ENCODE results near the gene MTREX. TPM values are rescaled to one million over a fixed set of nuclear protein-coding genes. Genes with fewer than 3 reads are reported as not detected.
A peak's percentile ranks its signal among the peaks of the same experiment; 100 is the strongest.

Gene MTREX
- total and polyA plus RNA-seq, 10 donors: 13.8 to 73.6 (median 58.3) TPM

DNA sequence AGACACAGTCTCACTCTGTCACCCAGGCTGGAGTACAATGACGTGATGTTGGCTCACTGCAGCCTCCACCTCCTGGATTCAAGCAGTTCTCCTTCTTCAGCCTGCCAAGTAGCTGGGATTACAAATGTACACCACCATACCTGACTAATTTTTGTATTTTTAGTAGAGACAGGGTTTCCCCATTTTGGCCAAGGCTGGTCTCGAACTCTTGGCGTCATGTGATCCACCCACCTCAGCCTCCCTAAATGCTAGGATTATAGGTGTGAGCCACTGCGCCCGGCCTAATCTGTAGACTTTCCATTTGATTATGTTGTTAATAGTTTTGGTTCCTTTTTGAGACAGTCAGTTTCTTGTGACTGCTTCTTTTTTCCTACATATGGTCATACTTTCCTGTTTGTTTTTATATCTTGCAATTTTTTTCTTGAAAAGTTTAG, 31.0 kb downstream of the MTREX start:
- WGBS, 5 donors: 54 to 78% (median 71%) methylated on average over 5 of the region's 5 CpGs
- Histone ChIP-seq H3K27me3 (replicated peaks in 1 of 7) (no peaks in the 10 kb centered on the region), H3K4me3 (no peak overlapping the region), H3K9me3 (no peaks in the 10 kb centered on the region), H3K4me1 (peaks cover 0 to 26% (median 12%) of the 10 kb centered on the region in 6 donors), H3K36me3 (peaks cover 0 to 62% (median 22%) of the 10 kb centered on the region in 6 donors), H3K27ac (peak overlapping the region in 2 of 8 donors; percentile 23 to 39)
- DNase-seq: no peak
- no peak for TF ChIP-seq POLR2A (IDR thresholded peaks at IDR 0.05)
- TF ChIP-seq, protein P1, sequence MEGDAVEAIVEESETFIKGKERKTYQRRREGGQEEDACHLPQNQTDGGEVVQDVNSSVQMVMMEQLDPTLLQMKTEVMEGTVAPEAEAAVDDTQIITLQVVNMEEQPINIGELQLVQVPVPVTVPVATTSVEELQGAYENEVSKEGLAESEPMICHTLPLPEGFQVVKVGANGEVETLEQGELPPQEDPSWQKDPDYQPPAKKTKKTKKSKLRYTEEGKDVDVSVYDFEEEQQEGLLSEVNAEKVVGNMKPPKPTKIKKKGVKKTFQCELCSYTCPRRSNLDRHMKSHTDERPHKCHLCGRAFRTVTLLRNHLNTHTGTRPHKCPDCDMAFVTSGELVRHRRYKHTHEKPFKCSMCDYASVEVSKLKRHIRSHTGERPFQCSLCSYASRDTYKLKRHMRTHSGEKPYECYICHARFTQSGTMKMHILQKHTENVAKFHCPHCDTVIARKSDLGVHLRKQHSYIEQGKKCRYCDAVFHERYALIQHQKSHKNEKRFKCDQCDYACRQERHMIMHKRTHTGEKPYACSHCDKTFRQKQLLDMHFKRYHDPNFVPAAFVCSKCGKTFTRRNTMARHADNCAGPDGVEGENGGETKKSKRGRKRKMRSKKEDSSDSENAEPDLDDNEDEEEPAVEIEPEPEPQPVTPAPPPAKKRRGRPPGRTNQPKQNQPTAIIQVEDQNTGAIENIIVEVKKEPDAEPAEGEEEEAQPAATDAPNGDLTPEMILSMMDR (IDR thresholded peaks at IDR 0.05 in 8 of 11, conservative IDR thresholded peaks at IDR 0.05 in 3 of 11): no peak
- no peak for TF ChIP-seq POLR2AphosphoS5 (IDR thresholded peaks at IDR 0.05)
- intact Hi-C loops (cut with DNase I; ENCODE audit: low total_unique reads): no loop called here

DNA sequence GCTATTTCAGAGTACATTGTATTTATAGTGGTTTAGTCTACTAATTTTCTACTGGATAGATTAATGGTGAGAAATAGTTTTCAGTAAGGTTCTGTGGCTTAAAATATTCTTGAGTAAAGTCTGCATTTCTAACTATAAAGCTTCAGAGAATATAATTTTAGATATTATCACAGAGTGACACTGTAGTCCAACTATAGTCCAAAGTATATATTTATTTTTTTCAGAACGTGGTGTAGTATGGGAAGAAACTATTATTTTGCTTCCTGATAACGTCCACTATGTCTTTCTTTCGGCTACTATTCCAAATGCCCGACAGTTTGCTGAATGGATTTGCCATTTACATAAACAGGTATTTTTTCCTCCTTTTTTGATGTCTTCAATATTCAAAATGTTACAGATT, 35.3 kb downstream of the MTREX start:
- no peak for DNase-seq
- TF ChIP-seq, protein P1 (IDR thresholded peaks at IDR 0.05 in 8 of 11, conservative IDR thresholded peaks at IDR 0.05 in 3 of 11): no peak
- TF ChIP-seq POLR2AphosphoS5 (IDR thresholded peaks at IDR 0.05): no peak
- TF ChIP-seq POLR2A (IDR thresholded peaks at IDR 0.05): no peak
- intact Hi-C loops (cut with DNase I; ENCODE audit: low total_unique reads): loop anchor here (10.0 kb wide), 1 partner anchor 352 kb away; no protein-coding TSS in a partner anchor
- WGBS, 5 donors: 91 to 97% (median 93%) methylated on average over 4 of the region's 4 CpGs
- H3K9me3 ChIP-seq: no peaks in the 10 kb centered on the region
- no peak overlapping the region for H3K27ac ChIP-seq
- H3K4me1 ChIP-seq: peaks cover 0 to 13% (median 9%) of the 10 kb centered on the region in 6 donors
- peaks cover 0 to 86% (median 50%) of the 10 kb centered on the region in 6 donors for H3K36me3 ChIP-seq
- no peaks in the 10 kb centered on the region for H3K27me3 ChIP-seq (replicated peaks in 1 of 7)
- H3K4me3 ChIP-seq: no peak overlapping the region

DNA sequence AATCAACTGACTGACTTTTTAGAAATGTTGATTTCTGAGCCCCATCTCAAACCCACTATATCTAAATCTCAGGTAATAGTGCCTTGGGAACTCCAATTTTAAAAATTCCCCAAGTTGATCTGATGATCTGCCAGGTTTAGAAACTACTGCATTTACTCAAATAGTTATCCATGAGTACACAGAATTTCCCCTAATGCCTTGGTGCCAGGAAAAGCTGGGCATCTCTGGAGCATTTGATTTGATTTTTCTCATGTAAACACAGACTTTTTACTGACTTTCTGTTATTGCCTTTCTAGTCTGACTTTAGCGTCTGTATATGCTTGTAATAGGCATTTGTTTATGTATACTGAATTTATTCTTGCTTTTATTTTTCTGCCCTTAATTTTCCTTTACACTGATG, 35.8 kb downstream of the MTREX start:
- no peaks in the 10 kb centered on the region for H3K9me3 ChIP-seq
- intact Hi-C loops (cut with DNase I; ENCODE audit: low total_unique reads): loop anchor here (10.0 kb wide), 1 partner anchor 351 kb away; no protein-coding TSS in a partner anchor
- no peak for DNase-seq
- H3K27ac ChIP-seq: no peak overlapping the region
- WGBS, 5 donors: 90 to 95% (median 92%) methylated on average over 1 of the region's 1 CpG
- peaks cover 0 to 8% (median 6%) of the 10 kb centered on the region in 6 donors for H3K4me1 ChIP-seq
- H3K27me3 ChIP-seq (replicated peaks in 1 of 7): no peaks in the 10 kb centered on the region
- no peak for TF ChIP-seq POLR2A (IDR thresholded peaks at IDR 0.05)
- TF ChIP-seq POLR2AphosphoS5 (IDR thresholded peaks at IDR 0.05): no peak
- TF ChIP-seq, protein P1 (IDR thresholded peaks at IDR 0.05 in 8 of 11, conservative IDR thresholded peaks at IDR 0.05 in 3 of 11): no peak
- H3K36me3 ChIP-seq: peaks cover 0 to 91% (median 53%) of the 10 kb centered on the region in 6 donors
- H3K4me3 ChIP-seq: no peak overlapping the region

DNA sequence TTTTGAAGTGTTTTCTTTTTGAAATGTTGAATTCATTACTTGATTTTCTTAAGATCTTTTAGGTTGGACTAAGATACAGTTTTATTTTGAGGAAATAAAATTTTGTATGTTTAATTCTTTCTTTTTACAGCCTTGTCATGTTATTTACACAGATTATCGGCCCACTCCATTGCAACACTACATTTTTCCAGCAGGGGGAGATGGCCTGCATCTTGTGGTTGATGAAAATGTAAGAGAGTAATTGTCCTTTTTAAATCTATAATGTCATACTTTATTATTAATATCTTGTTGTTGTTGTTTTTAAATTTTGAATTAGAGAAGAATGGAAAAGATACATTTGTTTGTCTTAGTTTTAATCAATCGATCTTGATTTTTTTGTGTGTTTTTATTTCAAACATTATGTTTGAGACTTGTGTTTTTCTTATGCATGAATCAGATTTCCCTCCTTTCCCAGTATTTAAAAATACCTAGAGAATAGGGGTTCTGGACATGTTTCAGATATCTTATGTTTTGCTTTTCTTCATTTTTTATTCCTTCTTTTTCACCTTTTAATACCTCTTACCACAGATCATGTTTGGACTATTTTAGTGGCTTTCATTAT, 36.7 kb downstream of the MTREX start:
- H3K4me3 ChIP-seq: no peak overlapping the region
- H3K9me3 ChIP-seq: no peaks in the 10 kb centered on the region
- H3K27me3 ChIP-seq (replicated peaks in 1 of 7): no peaks in the 10 kb centered on the region
- intact Hi-C loops (cut with DNase I; ENCODE audit: low total_unique reads): loop anchor here (10.0 kb wide), 1 partner anchor 350 kb away; no protein-coding TSS in a partner anchor
- peaks cover 0 to 2% (median 0%) of the 10 kb centered on the region in 6 donors for H3K4me1 ChIP-seq
- 45 to 53% (median 49%) methylated on average over 2 of the region's 2 CpGs for WGBS, 5 donors
- H3K27ac ChIP-seq: no peak overlapping the region
- TF ChIP-seq, protein P1 (IDR thresholded peaks at IDR 0.05 in 8 of 11, conservative IDR thresholded peaks at IDR 0.05 in 3 of 11): peak; percentile 58 to 89 (median 80)
- TF ChIP-seq POLR2A (IDR thresholded peaks at IDR 0.05): no peak
- no peak for DNase-seq
- H3K36me3 ChIP-seq: peaks cover 0 to 98% (median 61%) of the 10 kb centered on the region in 6 donors

All from spleen (tissue), 11 donors.